HL-60 (cell line): ENCODE data around the gene TMEM88.

Experiments
- CTCF ChIP-seq: IDR thresholded peaks from one replicate; pipeline ENCODE4 v1.5.1; 2011; ENCODE audit warnings: low read length, control low read depth, inconsistent platforms; ENCODE audit not compliant: insufficient read depth
- POLR2AphosphoS5 ChIP-seq: IDR thresholded peaks from 2 replicates; pipeline ENCODE4 v1.6.1; 2012; ENCODE audit warnings: low read depth
- REST ChIP-seq: IDR thresholded peaks from 2 replicates; pipeline ENCODE4 v1.6.1; 2012; ENCODE audit warnings: low read depth; ENCODE audit not compliant: insufficient replicate concordance
- SPI1 ChIP-seq: IDR thresholded peaks from 2 replicates; pipeline ENCODE4 v1.6.1; 2012; ENCODE audit warnings: low read depth, mild to moderate bottlenecking, borderline replicate concordance

DNA sequence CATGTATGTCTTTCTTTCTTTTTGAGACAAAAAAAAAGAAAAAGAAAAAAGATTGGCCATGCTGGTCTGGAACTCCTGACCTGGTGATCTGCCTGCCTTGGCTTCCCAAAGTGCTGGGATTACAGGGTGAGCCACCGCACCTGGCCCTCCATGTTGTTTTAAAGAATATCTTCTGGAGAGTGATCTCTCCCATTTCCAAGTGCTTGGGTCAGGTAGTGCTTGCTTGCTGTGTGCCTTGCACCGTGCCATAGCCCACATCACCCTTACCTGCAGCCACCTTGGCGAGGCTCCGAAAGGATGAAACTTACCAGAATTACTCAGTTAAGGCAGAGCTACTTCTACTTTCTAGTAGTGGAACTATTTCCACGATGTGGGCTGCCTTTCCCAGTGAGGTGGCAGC is 39.9 kb upstream of the TMEM88 start:
- no peak for TF ChIP-seq CTCF
- TF ChIP-seq POLR2AphosphoS5, result no peak
- TF ChIP-seq SPI1, result no peak
- TF ChIP-seq REST, result no peak
